Renal cortical epithelial cell (primary cell): Measurements from ENCODE around the gene TCL1A. TPM values are rescaled to one million over a fixed set of nuclear protein-coding genes. Genes with fewer than 3 reads are reported as not detected.

Experiments used
- DNase-seq: peaks from one replicate; pipeline ENCODE4 v3.0.0-alpha.2; 2011; ENCODE audit warnings: low read depth
- total RNA-seq: library from RNA; depleted of rRNA; stranded (reverse); fragments of >200 nt; gene quantifications from 2 replicates; pipeline ENCODE4 v1.2.3, GENCODE V29; 2014

TCL1A gene
- total RNA-seq, 1 donor from 2014 or later = not detected

DNA sequence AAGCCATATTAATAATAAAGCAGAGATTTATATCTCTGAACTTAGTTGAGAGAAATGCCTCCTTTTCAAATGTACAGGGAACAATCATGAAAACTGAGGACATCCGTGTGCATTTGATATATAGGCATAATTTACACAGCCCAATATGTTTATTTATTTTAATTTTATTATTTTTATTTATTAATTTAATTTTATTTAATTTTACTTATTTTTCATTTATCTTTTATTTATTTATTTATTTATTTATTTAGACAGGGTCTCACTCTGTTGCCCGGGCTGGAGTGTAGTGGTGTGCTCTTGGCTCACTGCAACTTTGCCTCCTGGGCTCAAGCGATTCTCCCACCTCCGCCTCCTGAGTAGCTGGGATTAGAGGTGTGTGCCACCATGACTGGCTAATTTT lies 8.4 kb downstream of the TCL1A start:
- no peak for DNase-seq

DNA sequence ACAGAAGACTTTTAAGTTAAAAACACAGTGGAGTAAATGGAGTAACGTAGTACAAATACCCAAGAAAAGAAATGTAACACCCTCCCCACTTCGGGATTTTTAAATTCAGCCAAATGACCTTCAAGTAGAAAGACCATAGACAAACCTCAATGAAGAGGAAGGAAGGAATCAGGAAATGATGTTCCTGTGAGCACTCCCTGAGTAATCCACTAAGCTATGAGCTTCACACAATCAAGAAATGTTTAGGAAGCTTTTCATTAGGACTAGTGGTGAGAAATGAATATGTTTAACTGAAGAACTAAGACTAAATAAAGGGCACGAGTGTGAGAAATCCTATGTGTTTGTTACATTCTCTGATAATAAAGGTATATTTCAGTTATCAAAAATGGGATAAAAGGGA lies 10.1 kb downstream of the TCL1A start:
- no peak for DNase-seq

DNA sequence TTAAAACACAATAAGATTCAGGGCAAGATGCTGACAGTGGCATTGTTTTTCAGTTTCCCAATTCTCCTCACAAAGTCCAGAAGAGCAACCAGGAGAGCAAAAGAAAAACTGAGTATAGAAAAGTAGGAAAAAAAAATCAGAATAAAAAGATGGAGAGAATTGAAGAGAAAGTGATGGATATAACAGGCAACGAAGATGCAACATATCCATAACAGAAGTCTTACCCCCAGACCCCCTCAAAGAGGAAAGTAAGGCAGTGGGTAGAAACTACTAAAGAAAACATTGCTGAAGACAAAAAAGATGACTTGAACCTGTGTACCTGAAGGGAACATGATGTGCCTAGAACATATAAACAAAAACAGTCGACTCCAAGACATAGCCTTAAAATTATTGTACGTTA lies 10.6 kb downstream of the TCL1A start:
- DNase-seq = no peak

DNA sequence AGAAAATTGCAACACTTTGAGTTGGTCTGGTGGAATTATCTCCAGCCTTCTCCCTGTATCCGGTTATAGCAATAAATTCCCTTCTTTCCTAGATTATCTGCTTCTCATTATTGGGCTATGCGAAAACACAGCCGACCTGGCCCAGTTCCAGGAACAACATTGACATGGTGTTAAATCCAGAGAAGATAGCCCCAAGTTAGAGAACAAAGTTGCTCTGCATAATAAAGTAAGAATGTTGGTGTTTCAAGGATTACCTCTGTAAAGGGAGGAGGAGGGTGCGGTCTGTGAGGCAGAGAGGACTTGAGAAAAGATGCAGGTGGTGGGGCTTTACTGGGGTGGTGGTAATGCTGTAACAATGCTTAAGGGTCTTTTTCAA lies 12.1 kb downstream of the TCL1A start:
- DNase-seq = no peak

DNA sequence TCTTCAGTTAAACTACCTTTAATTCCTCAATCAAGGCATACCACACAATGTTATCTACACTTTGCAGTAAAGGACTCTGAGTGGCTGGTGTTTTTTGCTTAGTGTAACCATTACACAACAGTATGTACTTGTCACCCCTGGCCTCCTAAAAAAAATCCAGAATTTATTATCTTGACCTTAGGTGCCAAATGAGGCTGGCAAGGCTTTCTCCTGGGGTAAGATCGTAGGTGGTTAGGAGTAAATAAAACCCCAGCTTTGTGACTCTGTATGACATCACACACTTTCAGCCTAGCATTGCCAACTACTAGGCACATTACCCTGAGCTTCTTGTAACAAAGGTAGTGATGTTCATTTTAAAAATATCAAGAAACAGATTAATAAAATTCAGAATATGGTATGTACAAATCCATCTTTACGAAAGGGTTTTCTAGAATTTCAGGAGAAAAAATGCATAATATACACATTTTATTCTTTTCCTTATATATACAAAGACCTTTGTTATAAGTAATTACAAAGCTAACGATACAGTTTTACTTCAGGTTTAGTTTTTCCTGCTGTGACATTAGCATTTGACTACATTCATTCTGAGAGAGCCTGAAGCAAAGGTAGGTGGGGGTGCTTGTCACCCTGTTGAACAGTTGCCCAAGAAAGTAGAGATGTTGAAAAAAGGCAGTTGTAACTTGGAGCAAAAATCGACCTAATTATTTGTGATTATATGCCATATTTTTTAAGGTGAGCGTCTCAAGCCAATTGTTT lies 13.5 kb downstream of the TCL1A start:
- no peak for DNase-seq

DNA sequence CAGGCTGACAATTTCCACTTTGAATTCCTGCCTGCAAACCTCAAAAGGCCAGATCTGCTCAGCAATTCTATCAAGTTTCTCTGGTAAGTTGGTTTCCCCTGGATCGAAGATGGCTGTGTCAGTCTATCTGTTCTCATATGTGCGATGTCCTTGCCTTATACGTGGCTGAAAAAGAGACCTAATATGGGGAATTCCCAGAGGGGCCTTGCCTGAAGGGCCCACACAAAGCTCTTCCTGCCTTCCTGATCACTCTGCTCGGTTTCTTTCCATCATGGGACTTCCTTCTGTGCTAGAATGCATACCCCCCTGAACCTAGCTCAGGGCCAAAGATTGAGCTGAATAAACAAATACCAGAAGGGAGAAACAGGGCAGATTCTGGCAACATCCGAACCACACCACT lies 14.5 kb downstream of the TCL1A start:
- DNase-seq = no peak

DNA sequence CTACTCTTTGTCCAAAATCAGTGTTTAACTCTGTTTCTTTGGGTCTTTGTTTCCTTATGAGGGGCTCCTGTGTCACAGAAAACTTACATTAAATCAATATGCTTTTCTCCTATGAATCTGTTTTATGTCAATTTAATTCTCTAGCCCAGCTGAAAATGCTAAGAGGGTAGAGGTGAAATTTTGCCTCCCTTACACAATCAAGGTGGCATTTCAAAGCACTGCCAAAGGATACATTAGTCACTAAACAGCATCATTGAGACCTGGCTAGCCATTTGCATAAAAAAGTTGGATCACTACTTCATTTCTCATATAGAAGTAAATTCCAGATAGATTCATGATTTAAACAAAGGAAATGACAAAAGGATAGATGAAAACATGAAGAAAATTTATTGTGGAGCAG lies 15.6 kb downstream of the TCL1A start:
- DNase-seq = no peak

DNA sequence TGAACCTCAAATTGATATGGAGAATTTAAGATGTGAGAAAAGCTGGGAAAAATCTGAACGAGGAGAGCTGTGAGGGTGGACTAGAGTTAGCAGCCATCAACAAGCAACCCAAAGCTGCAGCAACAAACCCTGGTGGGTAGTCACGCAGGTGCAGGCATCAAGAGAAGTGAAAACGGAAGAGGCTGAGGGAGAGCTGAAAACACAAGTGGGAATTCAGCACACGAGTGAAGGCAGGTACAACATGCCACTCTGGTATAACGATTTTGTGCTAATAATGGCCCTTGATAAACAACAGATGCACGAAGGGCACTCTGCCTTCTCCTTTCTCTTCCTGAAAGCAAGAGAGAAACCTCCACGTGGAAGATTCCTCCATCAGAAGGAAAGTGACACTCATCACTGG lies 16.2 kb downstream of the TCL1A start:
- no peak for DNase-seq

DNA sequence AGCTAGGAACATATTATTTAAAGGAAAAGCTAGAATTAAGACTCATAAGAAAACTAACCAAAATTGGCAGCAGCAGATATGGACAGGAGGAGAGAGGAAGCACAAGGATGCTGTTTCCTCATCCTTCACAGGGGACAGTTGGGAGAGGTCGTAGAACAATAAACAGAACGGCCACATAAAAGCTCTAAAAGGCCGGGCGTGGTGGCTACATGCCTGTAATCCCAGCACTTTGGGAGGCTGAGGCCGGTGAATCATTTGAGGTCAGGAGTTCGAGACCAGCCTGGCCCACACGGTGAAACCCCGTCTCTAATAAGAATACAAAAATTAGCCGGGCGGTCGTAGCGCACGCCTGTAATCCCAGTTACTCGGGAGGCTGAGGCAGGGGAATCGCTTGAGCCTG lies 17.2 kb downstream of the TCL1A start:
- no peak for DNase-seq

DNA sequence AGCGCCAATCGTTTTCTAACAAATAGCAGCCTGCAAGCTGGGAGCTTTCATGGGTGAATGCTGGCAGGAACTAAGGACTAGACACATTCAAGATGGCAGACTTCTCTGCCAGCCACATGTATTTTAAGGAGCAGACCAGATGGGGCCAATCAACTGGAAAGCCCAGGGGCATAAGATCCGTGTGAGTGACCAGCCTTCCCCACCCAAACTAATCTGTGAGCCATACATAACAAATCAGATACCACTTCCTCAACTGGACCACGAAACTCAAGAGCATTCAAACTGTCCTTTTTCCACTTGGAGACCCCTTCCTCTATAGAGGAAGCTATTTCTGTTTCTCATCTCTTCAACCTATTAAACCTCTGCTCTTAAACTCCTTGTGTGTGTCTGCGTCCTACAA lies 18.0 kb downstream of the TCL1A start:
- no peak for DNase-seq

DNA sequence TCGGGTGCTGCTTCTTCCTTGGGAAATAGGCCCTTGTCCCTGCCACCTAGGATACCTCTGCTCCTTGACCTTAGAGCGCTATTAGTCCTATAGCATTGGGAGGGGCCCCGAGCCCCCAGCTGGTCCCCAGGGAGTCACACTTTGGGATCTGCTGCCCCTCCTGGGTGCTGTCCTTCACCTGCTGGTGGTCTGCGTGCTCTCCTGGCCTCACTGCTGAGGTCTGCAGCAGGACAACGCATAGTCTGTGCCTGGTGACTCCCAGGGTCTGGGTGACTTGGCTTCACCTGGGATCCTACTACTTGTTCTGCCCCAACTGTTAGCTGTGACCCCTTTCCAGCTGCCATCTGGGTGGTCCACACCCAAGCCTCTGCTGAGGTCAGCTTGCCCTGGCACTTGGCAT lies 18.9 kb downstream of the TCL1A start:
- DNase-seq = no peak

DNA sequence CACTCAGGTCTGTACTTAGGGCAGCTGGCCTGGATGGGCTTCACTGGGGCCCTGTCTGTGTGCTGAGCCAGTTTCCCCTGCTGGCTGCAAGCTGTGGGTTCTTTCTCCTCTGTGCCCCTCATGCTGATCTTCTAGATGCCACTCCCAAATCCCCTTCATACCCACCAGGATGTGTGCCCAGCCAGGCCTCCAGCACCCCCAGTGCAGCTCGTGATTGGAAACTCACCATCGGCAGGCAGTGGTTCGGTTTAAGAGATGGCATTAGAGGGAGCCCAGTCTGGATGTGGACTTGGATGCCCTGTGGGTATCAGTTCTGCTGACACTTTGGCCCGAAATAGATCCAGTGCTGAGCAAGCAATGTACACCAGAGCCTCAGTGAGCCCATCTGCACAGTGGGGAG lies 21.8 kb downstream of the TCL1A start:
- no peak for DNase-seq

DNA sequence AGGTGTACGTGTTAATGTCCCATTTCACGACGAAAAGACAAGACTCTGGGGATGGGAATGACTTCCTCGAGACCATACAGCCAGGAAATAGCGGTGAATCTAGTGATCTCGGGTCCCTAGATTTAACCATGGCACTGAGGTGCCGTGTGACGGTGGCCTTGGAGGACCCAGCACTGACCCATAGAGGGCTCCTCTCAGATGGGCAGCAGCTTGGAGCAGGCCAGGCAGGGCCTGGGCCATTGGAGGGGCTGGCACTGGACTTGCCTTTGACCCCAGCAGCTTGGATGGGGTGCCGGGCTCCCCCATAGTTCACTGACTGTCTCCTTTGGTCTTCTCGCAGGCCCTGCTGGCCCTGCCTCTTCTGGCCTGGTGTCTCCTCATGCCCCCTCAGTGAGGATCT lies 22.3 kb downstream of the TCL1A start:
- no peak for DNase-seq

DNA sequence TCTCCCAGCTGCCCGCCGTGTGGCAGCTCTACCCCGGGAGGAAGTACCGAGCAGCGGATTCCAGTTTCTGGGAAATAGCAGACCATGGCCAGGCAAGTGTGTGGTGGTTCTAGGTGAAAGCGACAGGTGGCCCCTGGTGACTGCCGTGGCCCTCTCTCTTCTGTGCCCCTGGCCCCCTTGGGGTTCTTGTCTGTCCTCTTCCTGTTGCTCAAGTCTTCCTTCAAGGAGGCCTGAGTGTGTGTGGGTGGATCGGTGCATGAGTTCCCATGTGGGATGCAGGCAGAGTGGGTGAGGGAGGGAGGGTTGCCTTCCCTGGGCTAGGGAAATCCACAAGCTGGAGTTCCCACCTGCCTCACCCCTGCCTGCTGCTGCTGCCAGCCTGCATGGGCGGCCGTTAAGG lies 23.1 kb downstream of the TCL1A start:
- no peak for DNase-seq

DNA sequence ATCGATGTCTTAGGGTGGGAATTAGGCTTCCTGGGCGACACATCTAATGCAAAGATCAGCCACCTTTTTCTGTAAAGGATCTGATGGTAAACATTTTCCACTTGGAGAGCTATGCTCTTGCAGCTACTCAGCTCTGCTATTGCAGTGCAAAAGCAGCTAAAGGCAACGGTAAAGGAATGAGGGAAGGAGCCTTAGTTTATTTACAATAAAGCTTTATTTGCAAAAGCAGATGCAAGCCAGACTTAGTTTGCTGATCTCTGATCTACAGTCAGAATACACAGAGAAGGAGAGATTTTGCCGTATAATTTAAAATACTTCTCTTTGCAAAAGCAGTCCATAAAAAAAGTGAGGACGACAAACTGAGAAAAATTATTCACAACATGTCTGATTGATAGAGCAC lies 24.5 kb downstream of the TCL1A start:
- no peak for DNase-seq

DNA sequence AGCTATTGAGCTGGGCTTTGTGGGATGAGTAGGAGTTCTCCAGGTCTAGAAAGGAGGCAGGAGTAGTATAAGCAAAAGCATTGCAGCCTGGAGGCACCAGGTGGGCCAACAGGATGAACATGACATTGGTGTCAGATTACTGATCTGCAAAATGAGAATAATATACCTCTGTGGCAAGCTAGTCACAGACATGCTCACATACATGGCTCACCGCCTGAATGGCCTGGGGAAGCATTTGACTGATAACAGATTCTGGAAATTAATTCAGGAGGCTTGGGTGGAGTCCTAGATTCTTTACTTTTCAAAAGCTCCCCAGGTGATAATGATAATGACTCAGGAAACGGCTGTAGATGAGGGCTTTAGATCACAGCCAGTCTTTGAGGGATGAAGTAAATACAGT lies 27.0 kb downstream of the TCL1A start:
- no peak for DNase-seq

DNA sequence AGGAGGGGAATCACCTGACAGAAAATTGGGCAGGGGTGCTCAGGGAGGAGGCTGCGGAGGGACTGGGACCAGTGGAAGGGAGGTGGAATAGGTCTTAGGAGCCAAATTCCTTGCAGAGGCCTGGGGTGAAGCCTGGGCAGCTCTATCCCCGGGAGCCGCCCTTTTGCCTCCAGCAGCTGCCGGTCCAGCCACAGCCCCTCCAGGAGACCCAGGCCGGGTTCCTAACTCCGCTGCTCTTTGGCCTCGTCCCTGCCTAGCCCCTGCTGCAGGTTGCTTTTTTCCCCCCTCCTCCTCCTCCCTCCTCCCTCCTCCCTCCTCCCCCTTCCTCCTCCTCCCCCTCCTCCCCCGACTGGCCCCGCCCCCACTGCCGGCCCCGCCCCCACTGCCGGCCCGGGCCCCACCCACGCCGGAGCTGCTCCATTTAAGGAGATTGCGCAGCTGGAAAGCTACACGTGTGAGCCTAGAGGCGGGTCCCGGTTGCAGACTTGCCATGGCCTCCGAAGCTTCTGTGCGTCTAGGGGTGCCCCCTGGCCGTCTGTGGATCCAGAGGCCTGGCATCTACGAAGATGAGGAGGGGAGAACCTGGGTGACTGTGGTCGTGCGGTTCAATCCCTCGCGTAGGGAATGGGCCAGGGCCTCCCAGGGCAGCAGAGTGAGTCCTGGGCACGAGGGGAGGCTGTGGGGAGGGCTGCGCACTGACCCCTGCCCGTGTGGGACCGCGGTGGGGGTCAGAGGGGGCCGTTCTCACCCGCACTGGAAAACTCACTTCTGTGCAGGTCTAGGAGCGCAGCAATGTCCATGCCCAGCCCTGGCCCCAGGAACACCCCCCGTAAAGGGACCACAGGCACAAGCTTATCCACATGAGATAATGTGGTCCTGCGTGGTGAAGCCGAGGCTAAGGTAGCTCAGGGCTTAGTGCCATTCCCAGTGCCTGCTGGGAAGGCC lies 27.7 kb downstream of the TCL1A start, which contains the start of gene TCL1B:
Gene TCL1B (plus strand): TSS at position 449 of the 945 bp plus-strand sequence. CDS start 42 bp downstream, at position 491.
- DNase-seq = no peak

DNA sequence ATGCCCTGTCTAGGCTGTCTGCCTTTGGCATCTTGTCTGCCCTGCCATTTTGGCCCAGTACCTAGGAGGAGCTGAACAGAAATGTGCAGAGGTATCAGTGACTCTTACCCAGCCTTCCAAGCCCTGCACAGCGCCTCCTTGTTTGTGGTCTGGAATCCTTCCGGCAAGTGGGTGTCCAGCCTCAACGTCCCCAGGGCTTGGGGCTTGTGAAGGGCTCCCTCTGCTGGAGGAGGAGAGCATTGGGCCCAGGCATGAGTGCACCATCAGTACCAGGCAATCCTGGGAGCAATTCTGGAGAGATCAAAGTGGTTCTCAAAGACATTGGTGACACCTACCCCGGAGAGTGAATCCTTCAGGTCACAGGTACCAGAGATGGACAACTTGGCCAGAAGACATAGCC lies 30.1 kb downstream of the TCL1A start:
- no peak for DNase-seq

DNA sequence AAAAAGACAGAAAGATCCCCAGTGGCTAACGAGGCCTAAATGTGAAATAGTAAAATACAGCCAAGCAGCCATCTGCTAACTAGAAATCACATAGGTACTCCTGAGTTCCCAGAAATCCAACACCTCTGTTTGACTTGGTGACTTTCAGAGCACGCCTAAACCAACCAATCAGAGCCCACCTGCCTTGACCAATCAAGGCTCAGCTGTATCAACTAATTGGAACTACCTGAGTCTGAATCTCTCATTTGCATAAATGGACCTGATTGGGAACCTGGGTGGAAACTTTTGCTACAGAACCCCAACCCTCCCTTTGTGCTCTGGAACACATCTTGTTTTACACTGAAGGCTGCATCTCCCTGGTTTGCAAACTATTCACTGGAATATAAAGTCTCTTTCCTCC lies 32.8 kb downstream of the TCL1A start:
- DNase-seq = no peak

DNA sequence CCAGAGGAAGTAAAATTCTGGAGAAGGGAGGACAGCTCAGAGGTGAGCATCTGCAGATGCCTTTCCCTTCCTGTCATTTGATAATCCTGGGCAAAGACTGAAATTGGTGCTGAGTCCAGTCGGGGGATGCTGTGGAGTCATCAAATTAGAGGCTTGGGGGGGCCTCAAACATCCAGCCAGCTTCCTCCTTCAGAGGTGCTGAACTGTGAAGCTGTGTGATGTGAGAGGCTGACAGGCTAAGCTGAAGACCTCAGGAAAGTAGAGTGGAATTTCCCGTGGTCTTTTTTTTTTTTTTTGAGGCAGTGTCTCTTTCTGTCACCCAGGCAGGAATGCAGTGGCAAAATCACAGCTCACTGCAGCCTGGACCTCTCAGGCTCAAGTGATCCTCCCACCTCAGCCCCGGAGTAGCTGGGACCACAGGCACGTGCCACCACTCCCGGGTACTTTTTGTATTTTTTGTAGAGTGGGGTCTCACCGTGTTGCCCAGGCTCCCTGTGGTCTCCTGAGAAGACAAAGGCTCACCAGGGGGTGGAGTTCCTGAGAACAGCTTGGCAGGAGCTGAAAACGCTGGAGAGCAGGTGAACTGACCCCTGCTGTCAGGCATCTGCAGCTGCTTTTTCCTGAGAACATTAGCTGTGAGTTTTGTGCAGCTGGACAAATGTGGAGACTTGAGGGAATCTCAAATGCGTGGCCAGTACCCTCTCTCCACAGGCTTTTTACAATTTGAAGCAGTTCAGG lies 33.8 kb downstream of the TCL1A start:
- DNase-seq = peak; percentile 19

DNA sequence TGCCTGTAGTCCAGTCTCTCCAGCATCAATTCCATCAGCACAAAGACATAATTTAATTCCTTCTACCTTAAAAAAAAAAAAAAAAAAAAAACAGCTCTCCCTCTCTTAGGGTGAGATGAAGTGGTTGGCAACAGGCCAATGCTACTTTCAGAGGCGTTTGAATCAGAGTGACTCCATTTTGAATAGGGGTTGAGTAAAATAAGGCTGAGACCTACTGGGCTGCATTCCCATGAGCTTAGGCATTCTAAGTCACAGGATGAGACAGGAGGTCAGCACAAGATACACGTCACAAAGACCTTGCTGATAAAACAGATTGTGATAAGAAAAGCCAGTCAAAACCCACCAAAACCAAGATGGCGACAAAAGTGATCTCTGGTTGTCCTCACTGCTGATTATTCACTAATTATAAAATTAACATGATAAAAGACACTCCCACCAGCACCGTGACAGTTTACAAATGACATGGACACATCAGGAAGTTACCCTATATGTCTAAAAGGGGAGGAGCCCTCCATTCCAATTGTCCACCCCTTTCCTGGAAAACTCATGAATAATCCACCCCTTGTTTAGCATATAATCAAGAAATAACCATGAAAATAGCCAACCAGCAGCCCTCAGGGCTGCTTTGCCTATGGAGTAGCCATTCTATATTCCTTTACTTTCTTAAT lies 34.6 kb downstream of the TCL1A start:
- DNase-seq = no peak
